ENCODE results near the gene B3GALT6. TPM values are rescaled to one million over a fixed set of nuclear protein-coding genes. Genes with fewer than 3 reads are reported as not detected.

B3GALT6 gene
- total and polyA plus RNA-seq, 2 experiments from 2014 or later = 28.9 to 36.3 TPM

- no peaks in the 10 kb centered on the region for H3K9me3 ChIP-seq (ENCODE audit: low read depth)
- no peak overlapping the region for H3K4me3 ChIP-seq
- DNase-seq (ENCODE audit: low spot score) = no peak
- TF ChIP-seq CTCF (IDR thresholded peaks at IDR 0.05; ENCODE audit: poor library complexity) (no peak), EZH2phosphoT487 (IDR thresholded peaks at IDR 0.05; ENCODE audit: low read depth, severe bottlenecking, unreplicated experiment) (no peak), EZH2 (IDR thresholded peaks at IDR 0.05; ENCODE audit: borderline replicate concordance) (no peak)
- H3K4me1 ChIP-seq (ENCODE audit: insufficient read depth) = peaks cover 9% of the 10 kb centered on the region
- no peak overlapping the region for H3K27ac ChIP-seq
- H3K4me2 ChIP-seq = no peak overlapping the region
- H3K36me3 ChIP-seq (replicated peaks; ENCODE audit: insufficient read depth, low read depth) = no peaks in the 10 kb centered on the region
- no peaks in the 10 kb centered on the region for H4K20me1 ChIP-seq (ENCODE audit: insufficient read depth, poor library complexity, severe bottlenecking)
- H3K27me3 ChIP-seq = no peaks in the 10 kb centered on the region
- H3K9me2 ChIP-seq (replicated peaks; ENCODE audit: insufficient read depth) = no peaks in the 10 kb centered on the region
- WGBS (ENCODE audit: low lambda C conversion rate, missing lambda C conversion rate) = 89% methylated on average over 13 of the region's 24 CpGs
- H2AFZ ChIP-seq = no peak overlapping the region
- no peaks in the 10 kb centered on the region for H3K79me2 ChIP-seq
These were observed 19.2 kb upstream of the B3GALT6 start for GRCh38 chr1:1212780-1213344.

- TF ChIP-seq EZH2phosphoT487 (IDR thresholded peaks at IDR 0.05; ENCODE audit: low read depth, severe bottlenecking, unreplicated experiment) (no peak), EZH2 (IDR thresholded peaks at IDR 0.05; ENCODE audit: borderline replicate concordance) (no peak), CTCF (IDR thresholded peaks at IDR 0.05; ENCODE audit: poor library complexity) (no peak)
- Histone ChIP-seq H3K9me3 (ENCODE audit: low read depth) (no peaks in the 10 kb centered on the region), H3K27me3 (no peaks in the 10 kb centered on the region), H3K9me2 (replicated peaks; ENCODE audit: insufficient read depth) (no peaks in the 10 kb centered on the region), H3K79me2 (no peaks in the 10 kb centered on the region), H3K4me2 (no peak within 1 kb of the TSS), H2AFZ (no peak within 1 kb of the TSS), H3K36me3 (replicated peaks; ENCODE audit: insufficient read depth, low read depth) (no peaks in the 10 kb centered on the region), H4K20me1 (ENCODE audit: insufficient read depth, poor library complexity, severe bottlenecking) (no peaks in the 10 kb centered on the region), H3K27ac (no peak within 1 kb of the TSS), H3K4me1 (ENCODE audit: insufficient read depth) (peaks cover 4% of the 10 kb centered on the region), H3K4me3 (no peak within 1 kb of the TSS)
- DNase-seq (ENCODE audit: low spot score) = no peak
- 91% methylated on average over 48 of the region's 56 CpGs for WGBS (ENCODE audit: low lambda C conversion rate, missing lambda C conversion rate)
These were observed 18.4 kb upstream of the B3GALT6 start, which contains the start of gene TNFRSF4 for GRCh38 chr1:1213345-1214265. TNFRSF4 (minus strand) TSS chr1:1214153; CDS start chr1:1214127, 26 bp downstream.

GRCh38 chr1:1215080-1215676 lies 16.9 kb upstream of the B3GALT6 start:
- 65% methylated on average over 9 of the region's 11 CpGs for WGBS (ENCODE audit: low lambda C conversion rate, missing lambda C conversion rate)
- TF ChIP-seq EZH2phosphoT487 (IDR thresholded peaks at IDR 0.05; ENCODE audit: low read depth, severe bottlenecking, unreplicated experiment) (no peak), EZH2 (IDR thresholded peaks at IDR 0.05; ENCODE audit: borderline replicate concordance) (no peak), CTCF (IDR thresholded peaks at IDR 0.05; ENCODE audit: poor library complexity) (no peak)
- Histone ChIP-seq H3K4me3 (no peak overlapping the region), H2AFZ (no peak overlapping the region), H3K36me3 (replicated peaks; ENCODE audit: insufficient read depth, low read depth) (no peaks in the 10 kb centered on the region), H3K4me1 (ENCODE audit: insufficient read depth) (no peaks in the 10 kb centered on the region), H4K20me1 (ENCODE audit: insufficient read depth, poor library complexity, severe bottlenecking) (peaks cover 3% of the 10 kb centered on the region), H3K79me2 (no peaks in the 10 kb centered on the region), H3K9me2 (replicated peaks; ENCODE audit: insufficient read depth) (no peaks in the 10 kb centered on the region), H3K27ac (no peak overlapping the region), H3K9me3 (ENCODE audit: low read depth) (no peaks in the 10 kb centered on the region), H3K4me2 (no peak overlapping the region), H3K27me3 (no peaks in the 10 kb centered on the region)
- no peak for DNase-seq (ENCODE audit: low spot score)

All from hepatocyte (in vitro differentiated cells).